DMS79 (cell line): Measurements from ENCODE around the gene HIVEP3.

ENCODE experiments used
- DNase-seq: peaks from one replicate; lab custom pipeline; 2025; lab: John Stamatoyannopoulos, UW

HIVEP3 gene

GRCh38 chr1:41811051-41811795, 107.5 kb downstream of the HIVEP3 start:
- no peak for DNase-seq

- no peak for DNase-seq
These were observed 108.3 kb downstream of the HIVEP3 start for GRCh38 chr1:41810446-41810845.

- DNase-seq, result no peak
These were observed 109.0 kb downstream of the HIVEP3 start for GRCh38 chr1:41809692-41810091.

GRCh38 chr1:41807390-41807789, 111.3 kb downstream of the HIVEP3 start:
- DNase-seq, result no peak

GRCh38 chr1:41806472-41807155, 112.1 kb downstream of the HIVEP3 start:
- DNase-seq, result no peak

- DNase-seq, result no peak
These were observed 112.8 kb downstream of the HIVEP3 start for GRCh38 chr1:41805771-41806471.

GRCh38 chr1:41804176-41804575, 114.5 kb downstream of the HIVEP3 start:
- DNase-seq, result no peak

- no peak for DNase-seq
These were observed 115.1 kb downstream of the HIVEP3 start for GRCh38 chr1:41803656-41804055.

GRCh38 chr1:41802532-41803501, 115.9 kb downstream of the HIVEP3 start:
- DNase-seq, result no peak

GRCh38 chr1:41800311-41800829, 118.4 kb downstream of the HIVEP3 start:
- DNase-seq, result no peak

- DNase-seq, result no peak
These were observed 119.0 kb downstream of the HIVEP3 start for GRCh38 chr1:41799723-41800122.

- no peak for DNase-seq
These were observed 119.5 kb downstream of the HIVEP3 start for GRCh38 chr1:41799205-41799604.

- DNase-seq, result no peak
These were observed 123.4 kb downstream of the HIVEP3 start for GRCh38 chr1:41795205-41795762.

- no peak for DNase-seq
These were observed 124.7 kb downstream of the HIVEP3 start for GRCh38 chr1:41794031-41794430.

- DNase-seq, result no peak
These were observed 126.3 kb downstream of the HIVEP3 start for GRCh38 chr1:41792485-41792770.

GRCh38 chr1:41791667-41792484, 126.8 kb downstream of the HIVEP3 start:
- DNase-seq, result no peak

GRCh38 chr1:41790351-41790750, 128.4 kb downstream of the HIVEP3 start:
- DNase-seq, result no peak

- no peak for DNase-seq
These were observed 128.9 kb downstream of the HIVEP3 start for GRCh38 chr1:41789661-41790330.

- no peak for DNase-seq
These were observed 130.3 kb downstream of the HIVEP3 start for GRCh38 chr1:41788427-41788826.
